Left colon (tissue), 2 donors: ENCODE measurements around the gene B4GALT5. TPM values are rescaled to one million over a fixed set of nuclear protein-coding genes. Genes with fewer than 3 reads are reported as not detected.
"Not testable (repeated sequence)": the region's sequence is repeated elsewhere in the genome, so short reads cannot be mapped to it uniquely, and the experiment has no call there.

Experiments
- ATAC-seq: fragments of 200-7000 bp; cut with Tn5 transposase; one replicate; pipeline ENCODE4 v1.9.1; 2020; ENCODE audit warnings: mild to moderate bottlenecking, moderate library complexity
- DNase-seq, 2 donors: peaks; one replicate each; pipeline ENCODE4 v3.0.0-alpha.2; 2020
- intact Hi-C, 2 donors: fragments of 100-400 bp; cut with DNase I in 1 of 2; cut with micrococcal nuclease in 1 of 2; formaldehyde crosslinking; loops; one replicate each; pipeline versions ENCODE4 v1.11.2 to v1.14.0; 2022; cut with DNase I, micrococcal nuclease
- total RNA-seq, 2 donors: library from RNA; stranded (reverse); fragmentation: NEBNext Ultra II Directional; extraction: Animal tissue kit (Norgen Biotek cat#: 25700); gene quantifications; one replicate each; pipeline ENCODE4 v1.2.1, GENCODE V29; 2021
- donor health status: DM: no; HTN: no; CAD: no.
- donor health status: DM: yes; HTN: yes; CAD: no.

Gene B4GALT5
- total RNA-seq, 2 donors from 2014 or later, result 58.1 to 64.8 TPM

GRCh38 chr20:49705893-49706292 lies 7.8 kb downstream of the B4GALT5 start:
- ATAC-seq, result peak; percentile 34
- DNase-seq, intact Hi-C loops: not testable (repeated sequence)

GRCh38 chr20:49705358-49705757 lies 8.3 kb downstream of the B4GALT5 start:
- no peak for DNase-seq
- intact Hi-C loops, result no loop called here
- no peak for ATAC-seq

- DNase-seq (no peak), ATAC-seq (no peak)
- intact Hi-C loops, result no loop called here
These were observed 8.7 kb downstream of the B4GALT5 start for GRCh38 chr20:49704932-49705336.

- ATAC-seq (no peak), DNase-seq (no peak)
- intact Hi-C loops, result no loop called here
These were observed 11.8 kb downstream of the B4GALT5 start for GRCh38 chr20:49701916-49702315.

GRCh38 chr20:49701241-49701790 lies 12.4 kb downstream of the B4GALT5 start:
- ATAC-seq (no peak), DNase-seq (no peak)
- intact Hi-C loops, result no loop called here

- ATAC-seq, result no peak
- intact Hi-C loops, result no loop called here
- DNase-seq, result no peak
These were observed 13.1 kb downstream of the B4GALT5 start for GRCh38 chr20:49700411-49701185.

- ATAC-seq (no peak), DNase-seq (no peak)
- intact Hi-C loops, result no loop called here
These were observed 14.3 kb downstream of the B4GALT5 start for GRCh38 chr20:49699200-49699992.

GRCh38 chr20:49698477-49698876 lies 15.2 kb downstream of the B4GALT5 start:
- no peak for DNase-seq
- intact Hi-C loops, result no loop called here
- ATAC-seq, result no peak

- intact Hi-C loops, result no loop called here
- ATAC-seq, result peak; percentile 89
- DNase-seq, result peak; percentile 64 to 73
These were observed 16.6 kb downstream of the B4GALT5 start for GRCh38 chr20:49697071-49697470.

- ATAC-seq (no peak), DNase-seq (no peak)
- intact Hi-C loops, result no loop called here
These were observed 17.1 kb downstream of the B4GALT5 start for GRCh38 chr20:49696594-49696993.

GRCh38 chr20:49695830-49696229 lies 17.8 kb downstream of the B4GALT5 start:
- DNase-seq (no peak), ATAC-seq (no peak)
- intact Hi-C loops, result no loop called here

- ATAC-seq, result peak; percentile 29
- intact Hi-C loops, result no loop called here
- DNase-seq, result no peak
These were observed 19.1 kb downstream of the B4GALT5 start for GRCh38 chr20:49694450-49695071.

GRCh38 chr20:49693435-49694171 lies 20.1 kb downstream of the B4GALT5 start:
- ATAC-seq (no peak), DNase-seq (no peak)
- intact Hi-C loops, result no loop called here

- ATAC-seq (no peak), DNase-seq (no peak)
- intact Hi-C loops, result no loop called here
These were observed 20.7 kb downstream of the B4GALT5 start for GRCh38 chr20:49692941-49693340.

GRCh38 chr20:49691818-49692568 lies 21.7 kb downstream of the B4GALT5 start:
- ATAC-seq (peak; percentile 77), DNase-seq (no peak)
- intact Hi-C loops, result no loop called here

GRCh38 chr20:49690899-49691620 lies 22.6 kb downstream of the B4GALT5 start:
- ATAC-seq (peak; percentile 54), DNase-seq (no peak)
- intact Hi-C loops, result no loop called here
